ENCODE results near the gene ELMO1. TPM values are rescaled to one million over a fixed set of nuclear protein-coding genes. Genes with fewer than 3 reads are reported as not detected.

Gene ELMO1
- total and polyA plus RNA-seq, 4 donors, result 29.2 to 98.3 (median 86.8) TPM

DNA sequence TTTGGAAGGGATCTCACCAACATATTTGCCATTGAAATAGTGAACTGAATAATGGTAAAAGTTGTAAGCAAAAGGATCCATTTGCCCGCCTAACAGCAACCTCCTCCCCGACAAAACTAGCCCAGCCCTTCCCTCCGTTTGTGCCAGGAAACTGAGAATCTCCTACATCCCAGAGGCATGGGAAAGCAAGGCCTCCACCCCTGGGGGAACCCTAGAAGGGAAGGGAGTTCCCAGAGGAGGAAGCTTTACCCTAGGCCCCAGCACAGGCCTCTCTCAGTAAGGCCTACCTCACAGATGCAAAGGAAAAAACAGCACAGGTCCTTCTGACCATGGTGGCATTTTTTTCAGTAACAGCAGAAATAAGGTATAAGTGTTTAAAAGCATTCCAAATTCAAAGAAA lies 229.7 kb downstream of the ELMO1 start:
- no peak overlapping the region for H3K27ac ChIP-seq (ENCODE audit: low read depth, low read length)
- peaks cover 6% of the 10 kb centered on the region for H3K4me1 ChIP-seq (ENCODE audit: control insufficient read depth, insufficient read depth, low read length)
- DNase-seq (ENCODE audit: low read depth in 4 of 6, low spot score in 6 of 6), result no peak
- H3K36me3 ChIP-seq (ENCODE audit: control insufficient read depth, insufficient read depth, low read length), result no peaks in the 10 kb centered on the region
- no peaks in the 10 kb centered on the region for H3K27me3 ChIP-seq (ENCODE audit: control insufficient read depth, insufficient read depth, low read length)
- WGBS (ENCODE audit: insufficient coverage), result no CpG with 5 or more reads among the region's 3 CpGs
- no peaks in the 10 kb centered on the region for H3K9me3 ChIP-seq (ENCODE audit: control insufficient read depth, insufficient read depth, low read length)
- H3K4me3 ChIP-seq (ENCODE audit: low read depth, low read length), result no peak overlapping the region

DNA sequence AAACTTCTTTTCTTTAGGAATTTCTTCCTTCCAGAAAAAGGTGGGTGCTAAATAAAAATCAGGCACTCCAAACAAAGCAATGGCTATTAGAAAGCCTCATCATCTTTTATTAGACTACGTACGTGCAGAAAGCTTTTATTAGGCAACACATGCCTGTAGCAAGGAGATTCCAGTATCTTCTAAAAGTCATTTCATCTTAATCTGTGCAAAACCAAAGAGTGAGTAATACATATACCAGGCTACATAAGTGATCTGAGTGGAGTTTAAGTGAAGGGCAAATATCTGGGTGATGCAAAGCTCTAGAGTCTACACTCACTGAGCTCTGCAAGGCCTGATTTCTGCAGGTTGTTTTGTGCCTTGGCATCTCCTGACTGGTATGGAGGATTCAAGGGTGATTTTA lies 231.7 kb downstream of the ELMO1 start:
- Histone ChIP-seq H3K9me3 (ENCODE audit: control insufficient read depth, insufficient read depth, low read length) (no peaks in the 10 kb centered on the region), H3K4me1 (ENCODE audit: control insufficient read depth, insufficient read depth, low read length) (peaks cover 6% of the 10 kb centered on the region), H3K27ac (ENCODE audit: low read depth, low read length) (no peak overlapping the region), H3K4me3 (ENCODE audit: low read depth, low read length) (no peak overlapping the region), H3K36me3 (ENCODE audit: control insufficient read depth, insufficient read depth, low read length) (no peaks in the 10 kb centered on the region), H3K27me3 (ENCODE audit: control insufficient read depth, insufficient read depth, low read length) (no peaks in the 10 kb centered on the region)
- no peak for DNase-seq (ENCODE audit: low read depth in 4 of 6, low spot score in 6 of 6)
- no CpG with 5 or more reads among the region's 2 CpGs for WGBS (ENCODE audit: insufficient coverage)

DNA sequence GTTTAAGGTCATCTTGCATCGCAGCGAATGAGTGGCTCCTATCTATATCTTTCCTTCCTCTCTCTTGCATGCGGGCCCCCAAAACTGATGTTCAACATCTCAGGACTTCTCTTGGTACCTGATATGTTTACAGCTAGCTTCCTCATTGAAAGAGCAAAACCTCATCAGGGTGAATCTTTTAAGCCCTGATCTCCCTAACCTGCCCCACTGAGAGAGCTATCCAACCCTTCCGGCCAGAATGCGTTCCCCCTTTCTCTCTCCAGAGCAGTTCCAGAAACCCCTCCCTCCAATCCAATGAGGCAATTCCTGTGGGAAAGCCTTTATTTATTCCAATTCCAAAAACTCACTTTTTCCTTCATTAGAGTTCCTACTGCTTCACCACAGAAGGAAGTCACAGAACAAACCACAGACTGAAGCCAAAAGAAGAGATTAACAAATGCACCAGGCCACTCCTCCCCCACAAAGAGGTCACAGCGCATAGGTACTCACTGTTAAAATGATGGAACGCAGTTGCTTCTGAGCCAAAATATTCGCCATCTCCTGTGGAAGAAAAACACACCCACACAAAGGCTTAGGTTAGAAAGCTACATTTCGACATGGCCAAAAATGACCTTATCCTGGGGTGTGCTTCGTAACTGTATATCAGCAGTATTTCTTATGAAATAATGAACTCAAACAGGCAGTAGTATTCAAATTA lies 232.4 kb downstream of the ELMO1 start:
- DNase-seq (ENCODE audit: low read depth in 4 of 6, low spot score in 6 of 6), result peak in 1 of 6 donors; percentile 27
- H3K9me3 ChIP-seq (ENCODE audit: control insufficient read depth, insufficient read depth, low read length), result no peaks in the 10 kb centered on the region
- H3K27ac ChIP-seq (ENCODE audit: low read depth, low read length), result no peak overlapping the region
- H3K36me3 ChIP-seq (ENCODE audit: control insufficient read depth, insufficient read depth, low read length), result no peaks in the 10 kb centered on the region
- H3K27me3 ChIP-seq (ENCODE audit: control insufficient read depth, insufficient read depth, low read length), result no peaks in the 10 kb centered on the region
- peaks cover 8% of the 10 kb centered on the region for H3K4me1 ChIP-seq (ENCODE audit: control insufficient read depth, insufficient read depth, low read length)
- WGBS (ENCODE audit: insufficient coverage), result 81% methylated on average over 4 of the region's 10 CpGs
- no peak overlapping the region for H3K4me3 ChIP-seq (ENCODE audit: low read depth, low read length)

DNA sequence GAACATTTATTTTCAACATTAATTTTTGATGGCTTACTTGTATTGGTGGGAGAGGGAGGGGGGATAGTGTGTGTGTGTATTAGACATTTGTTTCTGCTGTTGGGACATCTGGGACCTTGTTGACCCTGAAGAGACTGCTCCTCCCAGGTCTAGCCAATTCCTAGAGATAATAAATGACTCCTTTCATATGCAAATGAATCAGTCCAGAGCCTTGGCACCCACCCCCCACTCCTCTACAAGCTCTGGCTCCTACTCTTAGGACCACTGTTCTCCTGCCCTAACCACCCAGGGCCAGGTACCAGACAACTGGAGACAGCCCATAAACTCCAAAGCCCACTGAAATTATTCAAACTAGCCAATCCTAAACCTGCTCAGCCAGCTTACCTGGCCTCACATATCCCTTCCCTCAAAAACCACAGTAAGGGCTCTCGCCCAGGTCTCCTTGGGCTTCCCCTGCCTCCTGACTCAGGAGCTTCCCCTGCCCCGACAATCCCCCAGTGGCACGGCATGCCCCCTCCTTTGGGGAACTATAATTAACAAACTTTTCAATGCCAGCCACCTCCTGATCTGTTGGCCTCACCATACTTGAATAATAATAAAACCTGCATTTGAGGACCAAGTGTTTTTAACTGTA lies 233.3 kb downstream of the ELMO1 start:
- H3K4me1 ChIP-seq (ENCODE audit: control insufficient read depth, insufficient read depth, low read length), result peaks cover 11% of the 10 kb centered on the region
- H3K4me3 ChIP-seq (ENCODE audit: low read depth, low read length), result no peak overlapping the region
- H3K27me3 ChIP-seq (ENCODE audit: control insufficient read depth, insufficient read depth, low read length), result no peaks in the 10 kb centered on the region
- no peak overlapping the region for H3K27ac ChIP-seq (ENCODE audit: low read depth, low read length)
- DNase-seq (ENCODE audit: low read depth in 4 of 6, low spot score in 6 of 6), result no peak
- no peaks in the 10 kb centered on the region for H3K9me3 ChIP-seq (ENCODE audit: control insufficient read depth, insufficient read depth, low read length)
- WGBS (ENCODE audit: insufficient coverage), result 44% methylated on average over 3 of the region's 3 CpGs
- H3K36me3 ChIP-seq (ENCODE audit: control insufficient read depth, insufficient read depth, low read length), result no peaks in the 10 kb centered on the region

DNA sequence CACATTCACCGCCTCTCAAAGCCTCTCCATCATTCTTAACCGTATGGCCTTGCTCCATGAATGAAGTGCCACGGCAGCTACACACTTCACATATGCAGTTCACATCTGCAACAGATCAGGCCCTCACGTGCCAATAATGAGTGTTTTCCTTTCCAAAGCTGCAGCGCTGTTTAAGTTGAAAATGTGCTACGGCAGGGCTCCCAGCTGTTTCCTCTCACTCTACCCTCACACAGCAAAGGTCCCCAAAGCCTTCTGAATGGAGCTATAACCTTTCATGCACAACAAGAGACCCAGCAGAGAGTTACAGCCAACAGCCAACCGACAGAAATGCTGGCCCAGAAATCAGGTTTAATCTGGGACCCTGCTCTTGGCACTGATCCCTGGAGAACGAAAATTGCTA lies 236.1 kb downstream of the ELMO1 start:
- Histone ChIP-seq H3K4me3 (ENCODE audit: low read depth, low read length) (no peak overlapping the region), H3K27me3 (ENCODE audit: control insufficient read depth, insufficient read depth, low read length) (no peaks in the 10 kb centered on the region), H3K36me3 (ENCODE audit: control insufficient read depth, insufficient read depth, low read length) (no peaks in the 10 kb centered on the region), H3K4me1 (ENCODE audit: control insufficient read depth, insufficient read depth, low read length) (peaks cover 11% of the 10 kb centered on the region), H3K27ac (ENCODE audit: low read depth, low read length) (peak overlapping the region; percentile 59), H3K9me3 (ENCODE audit: control insufficient read depth, insufficient read depth, low read length) (no peaks in the 10 kb centered on the region)
- WGBS (ENCODE audit: insufficient coverage), result 37% methylated on average over 7 of the region's 8 CpGs
- peak in 2 of 6 donors; percentile 58 to 86 for DNase-seq (ENCODE audit: low read depth in 4 of 6, low spot score in 6 of 6)

DNA sequence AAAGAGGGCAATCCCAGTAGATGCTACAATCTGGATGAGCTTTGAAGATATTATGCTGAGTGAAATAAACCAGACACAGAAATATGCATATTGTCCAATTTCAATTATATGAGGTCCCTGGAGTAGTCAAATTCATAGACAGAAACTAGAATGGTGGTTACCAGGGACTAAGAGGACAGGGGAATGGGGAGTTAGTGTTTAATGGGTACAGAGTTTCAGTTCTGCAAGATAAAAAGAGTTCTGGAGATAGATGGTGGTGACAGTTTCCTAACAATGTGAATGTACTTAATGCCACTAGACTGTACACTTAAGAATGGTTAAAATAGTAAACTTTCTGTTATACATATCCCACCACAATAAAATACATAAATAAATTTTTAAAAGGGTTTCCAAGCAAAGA lies 236.6 kb downstream of the ELMO1 start:
- Histone ChIP-seq H3K27me3 (ENCODE audit: control insufficient read depth, insufficient read depth, low read length) (no peaks in the 10 kb centered on the region), H3K27ac (ENCODE audit: low read depth, low read length) (peak overlapping the region; percentile 59), H3K4me1 (ENCODE audit: control insufficient read depth, insufficient read depth, low read length) (peaks cover 11% of the 10 kb centered on the region), H3K36me3 (ENCODE audit: control insufficient read depth, insufficient read depth, low read length) (no peaks in the 10 kb centered on the region), H3K4me3 (ENCODE audit: low read depth, low read length) (no peak overlapping the region), H3K9me3 (ENCODE audit: control insufficient read depth, insufficient read depth, low read length) (no peaks in the 10 kb centered on the region)
- DNase-seq (ENCODE audit: low read depth in 4 of 6, low spot score in 6 of 6), result no peak

DNA sequence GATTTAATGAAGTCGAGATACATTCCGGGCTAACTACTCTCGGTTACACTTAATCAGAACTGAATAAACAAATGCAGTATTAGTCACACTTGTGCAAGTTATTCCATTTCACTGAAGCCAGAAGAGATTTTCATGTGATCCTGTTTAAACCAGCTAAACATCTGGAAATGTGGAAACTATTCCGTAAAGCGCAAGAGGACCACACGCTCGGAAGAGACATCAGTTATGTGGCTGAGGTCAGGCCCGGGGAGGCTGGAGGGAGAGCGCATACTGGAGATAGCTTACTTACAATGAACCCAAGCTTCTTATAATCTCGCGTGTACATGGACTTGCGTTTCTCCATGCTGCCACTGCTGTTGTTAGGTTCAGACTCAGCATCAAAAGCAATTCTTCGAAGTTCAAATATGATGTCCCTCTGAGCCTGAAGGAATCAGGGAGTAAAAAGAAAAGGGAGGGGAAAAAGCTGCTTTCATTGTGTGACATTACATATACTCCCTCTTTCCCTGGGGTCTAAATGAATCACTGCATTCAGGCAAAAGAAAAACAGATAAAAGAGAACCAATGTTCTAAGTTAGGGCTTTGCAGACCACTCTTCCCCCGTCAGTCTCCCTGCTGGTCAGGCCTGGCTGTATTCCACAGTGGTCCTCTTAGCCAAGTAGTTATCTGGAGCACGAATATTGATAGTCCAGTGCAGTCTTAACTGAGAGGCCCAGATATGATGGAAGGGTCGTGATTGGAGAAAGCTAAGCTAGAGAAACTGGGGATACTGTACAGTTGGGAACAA lies 237.4 kb downstream of the ELMO1 start:
- Histone ChIP-seq H3K9me3 (ENCODE audit: control insufficient read depth, insufficient read depth, low read length) (no peaks in the 10 kb centered on the region), H3K27me3 (ENCODE audit: control insufficient read depth, insufficient read depth, low read length) (no peaks in the 10 kb centered on the region), H3K4me1 (ENCODE audit: control insufficient read depth, insufficient read depth, low read length) (peaks cover 11% of the 10 kb centered on the region), H3K36me3 (ENCODE audit: control insufficient read depth, insufficient read depth, low read length) (no peaks in the 10 kb centered on the region), H3K4me3 (ENCODE audit: low read depth, low read length) (no peak overlapping the region), H3K27ac (ENCODE audit: low read depth, low read length) (peak overlapping the region; percentile 59)
- 56% methylated on average over 7 of the region's 16 CpGs for WGBS (ENCODE audit: insufficient coverage)
- DNase-seq (ENCODE audit: low read depth in 4 of 6, low spot score in 6 of 6), result peak in 1 of 6 donors; percentile 46

DNA sequence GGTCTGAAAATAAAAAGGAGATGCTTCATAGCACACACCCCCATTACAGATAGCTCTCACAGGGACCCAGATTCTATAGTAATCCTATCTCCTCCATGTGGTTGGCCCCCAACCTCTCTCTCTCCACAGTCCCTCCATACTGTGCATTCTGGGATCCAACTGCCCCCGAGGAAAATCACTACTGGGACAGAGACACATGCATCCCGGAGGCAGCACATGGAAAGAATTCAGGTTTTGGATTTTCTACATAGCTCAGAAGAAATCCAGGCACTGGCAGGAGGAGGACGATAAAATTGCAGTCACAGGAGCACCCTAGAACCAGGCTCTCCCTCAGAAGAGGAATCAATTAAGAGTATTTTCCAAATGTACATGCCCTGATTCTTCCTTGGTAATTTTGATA lies 239.5 kb downstream of the ELMO1 start:
- Histone ChIP-seq H3K27ac (ENCODE audit: low read depth, low read length) (peak overlapping the region; percentile 8), H3K9me3 (ENCODE audit: control insufficient read depth, insufficient read depth, low read length) (no peaks in the 10 kb centered on the region), H3K4me3 (ENCODE audit: low read depth, low read length) (no peak overlapping the region), H3K4me1 (ENCODE audit: control insufficient read depth, insufficient read depth, low read length) (peaks cover 6% of the 10 kb centered on the region), H3K27me3 (ENCODE audit: control insufficient read depth, insufficient read depth, low read length) (no peaks in the 10 kb centered on the region), H3K36me3 (ENCODE audit: control insufficient read depth, insufficient read depth, low read length) (no peaks in the 10 kb centered on the region)
- 46% methylated on average over 2 of the region's 3 CpGs for WGBS (ENCODE audit: insufficient coverage)
- no peak for DNase-seq (ENCODE audit: low read depth in 4 of 6, low spot score in 6 of 6)

DNA sequence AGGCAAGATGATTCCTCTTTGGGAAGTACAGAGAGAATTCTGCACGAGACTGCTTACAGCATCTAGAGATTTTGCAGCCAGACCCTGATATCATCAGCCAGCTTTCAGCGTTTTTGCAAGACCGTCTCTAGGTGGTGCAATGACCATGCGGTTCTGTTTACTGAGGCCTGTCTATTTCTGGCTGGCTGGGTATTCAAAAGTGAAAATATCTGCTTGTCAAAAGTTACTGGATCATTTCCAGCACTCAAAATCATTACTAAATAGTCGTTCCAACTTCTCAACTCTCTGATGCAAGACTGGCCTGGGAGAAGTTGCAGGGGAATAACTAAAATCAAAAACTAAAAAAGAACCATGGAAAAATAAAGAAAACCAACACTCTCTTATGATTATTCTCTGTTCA lies 240.1 kb downstream of the ELMO1 start:
- WGBS (ENCODE audit: insufficient coverage), result 12% methylated on average over 4 of the region's 5 CpGs
- peaks cover 6% of the 10 kb centered on the region for H3K4me1 ChIP-seq (ENCODE audit: control insufficient read depth, insufficient read depth, low read length)
- H3K27me3 ChIP-seq (ENCODE audit: control insufficient read depth, insufficient read depth, low read length), result no peaks in the 10 kb centered on the region
- DNase-seq (ENCODE audit: low read depth in 4 of 6, low spot score in 6 of 6), result peak in 5 of 6 donors; percentile 43 to 94 (median 67)
- no peak overlapping the region for H3K27ac ChIP-seq (ENCODE audit: low read depth, low read length)
- no peaks in the 10 kb centered on the region for H3K9me3 ChIP-seq (ENCODE audit: control insufficient read depth, insufficient read depth, low read length)
- no peaks in the 10 kb centered on the region for H3K36me3 ChIP-seq (ENCODE audit: control insufficient read depth, insufficient read depth, low read length)
- H3K4me3 ChIP-seq (ENCODE audit: low read depth, low read length), result no peak overlapping the region
